Loucy (cell line): ENCODE data around the gene SFXN3.

Source experiments
- H2AFZ ChIP-seq: fragments of 200-600 bp; sonication (generic); 2 replicates; pipeline ENCODE4 v1.6.0; 2016; ENCODE audit warnings: antibody characterized with exemption, mild to moderate bottlenecking, low read length, moderate library complexity
- H3F3A ChIP-seq: fragments of 200-600 bp; 2 replicates; pipeline ENCODE4 v1.6.0; 2016; ENCODE audit warnings: antibody characterized with exemption, low read depth, mild to moderate bottlenecking
- H3K27me3 ChIP-seq: fragments of 200-600 bp; sonication (generic); 2 replicates; pipeline ENCODE4 v1.6.1; 2014; ENCODE audit warnings: low read length, mild to moderate bottlenecking; ENCODE audit not compliant: insufficient read depth, poor library complexity, severe bottlenecking
- H3K36me3 ChIP-seq: fragments of 200-600 bp; sonication (generic); 2 replicates; pipeline ENCODE4 v1.6.1; 2016; ENCODE audit warnings: low read length; ENCODE audit not compliant: insufficient read depth
- H3K4me1 ChIP-seq: fragments of 200-600 bp; sonication (generic); 2 replicates; pipeline ENCODE4 v1.5.1; 2014; ENCODE audit warnings: low read length, mild to moderate bottlenecking; ENCODE audit not compliant: insufficient read depth, poor library complexity, severe bottlenecking
- H3K4me2 ChIP-seq: fragments of 200-600 bp; sonication (generic); 2 replicates; pipeline ENCODE4 v1.6.0; 2014; ENCODE audit warnings: antibody characterized with exemption, low read length, low read depth, mild to moderate bottlenecking; ENCODE audit not compliant: poor library complexity, severe bottlenecking
- H3K4me3 ChIP-seq: fragments of 200-600 bp; sonication (generic); 2 replicates; pipeline ENCODE4 v1.5.1; 2014; ENCODE audit warnings: low read length, mild to moderate bottlenecking, mixed read lengths; ENCODE audit not compliant: poor library complexity, severe bottlenecking
- H3K79me2 ChIP-seq: fragments of 200-600 bp; sonication (generic); 2 replicates; pipeline ENCODE4 v1.6.1; 2014; ENCODE audit warnings: low read length; ENCODE audit not compliant: insufficient read depth
- H3K9ac ChIP-seq: fragments of 200-600 bp; sonication (generic); 2 replicates; pipeline ENCODE4 v1.6.0; 2014; ENCODE audit warnings: mild to moderate bottlenecking, low read depth, low read length, moderate library complexity; ENCODE audit not compliant: poor library complexity, severe bottlenecking
- H3K9me2 ChIP-seq: fragments of 200-600 bp; sonication (generic); replicated peaks from 2 replicates; pipeline ENCODE4 v1.6.1; 2016; ENCODE audit warnings: low read depth, low read length, mixed read lengths
- H3K9me3 ChIP-seq: fragments of 200-600 bp; sonication (generic); 2 replicates; pipeline ENCODE4 v1.6.1; 2014; ENCODE audit warnings: mild to moderate bottlenecking, antibody characterized with exemption, low read length, low read depth; ENCODE audit not compliant: insufficient read depth
- H4K20me1 ChIP-seq: fragments of 200-600 bp; sonication (generic); 2 replicates; pipeline ENCODE4 v1.6.0; 2014; ENCODE audit warnings: antibody characterized with exemption, low read length, mild to moderate bottlenecking; ENCODE audit not compliant: insufficient read depth, poor library complexity, severe bottlenecking
- EZH2phosphoT487 ChIP-seq: fragments of 200-600 bp; IDR thresholded peaks from 2 replicates; pipeline ENCODE4 v1.6.1; 2018; ENCODE audit warnings: antibody characterized with exemption, mild to moderate bottlenecking, moderate library complexity, borderline replicate concordance
- TF ChIP-seq, protein P1 (sequence below): fragments of 200-600 bp; sonication (generic); conservative IDR thresholded peaks from 2 replicates; pipeline ENCODE4 v1.5.1; 2014; ENCODE audit warnings: mild to moderate bottlenecking, antibody characterized with exemption, low read length

SFXN3 gene

DNA sequence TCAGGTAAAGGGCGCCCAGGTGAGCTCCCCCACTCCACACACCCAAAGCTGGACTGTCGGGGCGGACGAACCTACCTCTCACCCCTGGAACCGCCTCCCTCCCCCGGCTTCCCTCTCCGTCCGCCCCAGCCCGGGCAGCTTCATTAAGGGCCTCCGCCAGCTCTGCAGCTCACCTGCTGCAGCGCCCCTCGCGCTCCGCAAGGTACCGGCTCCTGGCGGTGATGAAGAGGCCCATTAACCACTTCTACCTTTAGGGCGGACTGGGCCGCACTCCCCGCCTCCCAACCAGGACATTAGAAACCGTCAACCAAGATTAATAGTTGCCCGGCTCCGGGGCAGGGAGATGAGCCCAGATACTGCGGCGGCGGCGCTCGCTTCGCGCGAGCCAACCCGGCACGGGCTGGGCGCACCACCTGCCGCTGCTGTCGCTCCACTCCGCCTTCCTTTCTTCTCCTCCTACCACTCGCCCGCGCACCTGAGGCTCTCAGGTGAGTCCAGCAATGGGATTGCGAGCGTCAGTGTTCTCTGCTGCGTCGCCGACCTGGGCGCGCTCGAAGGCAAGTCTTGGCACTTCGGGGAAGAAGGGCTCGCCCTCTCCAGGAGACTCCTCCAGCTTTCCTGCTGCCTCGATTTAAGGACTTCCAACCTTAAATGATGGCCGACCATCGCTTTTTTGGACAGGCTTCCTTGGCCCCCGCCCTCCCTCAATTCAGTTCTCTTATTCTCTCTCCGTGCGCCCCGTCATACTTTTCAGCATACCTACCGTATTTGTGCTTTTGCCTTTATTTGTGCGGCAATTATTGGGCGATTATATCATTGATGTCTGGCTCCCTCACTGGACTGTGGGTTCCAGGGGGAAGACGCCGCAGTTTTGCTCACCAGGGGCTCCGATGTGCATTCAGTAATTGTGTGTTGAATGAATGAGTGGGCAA lies 17.2 kb downstream of the SFXN3 start:
- no peaks in the 10 kb centered on the region for H3F3A ChIP-seq
- H3K4me2 ChIP-seq, result no peak overlapping the region
- H3K4me3 ChIP-seq, result no peak overlapping the region
- no peak overlapping the region for H2AFZ ChIP-seq
- H3K9me2 ChIP-seq, result no peaks in the 10 kb centered on the region
- no peaks in the 10 kb centered on the region for H3K9me3 ChIP-seq
- H4K20me1 ChIP-seq, result no peaks in the 10 kb centered on the region
- H3K79me2 ChIP-seq, result peaks cover 9% of the 10 kb centered on the region; the same call in 1 of the 2 replicates
- no peak for TF ChIP-seq EZH2phosphoT487
- TF ChIP-seq, protein P1, sequence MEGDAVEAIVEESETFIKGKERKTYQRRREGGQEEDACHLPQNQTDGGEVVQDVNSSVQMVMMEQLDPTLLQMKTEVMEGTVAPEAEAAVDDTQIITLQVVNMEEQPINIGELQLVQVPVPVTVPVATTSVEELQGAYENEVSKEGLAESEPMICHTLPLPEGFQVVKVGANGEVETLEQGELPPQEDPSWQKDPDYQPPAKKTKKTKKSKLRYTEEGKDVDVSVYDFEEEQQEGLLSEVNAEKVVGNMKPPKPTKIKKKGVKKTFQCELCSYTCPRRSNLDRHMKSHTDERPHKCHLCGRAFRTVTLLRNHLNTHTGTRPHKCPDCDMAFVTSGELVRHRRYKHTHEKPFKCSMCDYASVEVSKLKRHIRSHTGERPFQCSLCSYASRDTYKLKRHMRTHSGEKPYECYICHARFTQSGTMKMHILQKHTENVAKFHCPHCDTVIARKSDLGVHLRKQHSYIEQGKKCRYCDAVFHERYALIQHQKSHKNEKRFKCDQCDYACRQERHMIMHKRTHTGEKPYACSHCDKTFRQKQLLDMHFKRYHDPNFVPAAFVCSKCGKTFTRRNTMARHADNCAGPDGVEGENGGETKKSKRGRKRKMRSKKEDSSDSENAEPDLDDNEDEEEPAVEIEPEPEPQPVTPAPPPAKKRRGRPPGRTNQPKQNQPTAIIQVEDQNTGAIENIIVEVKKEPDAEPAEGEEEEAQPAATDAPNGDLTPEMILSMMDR, result no peak
- H3K4me1 ChIP-seq, result peaks cover 6% of the 10 kb centered on the region
- no peaks in the 10 kb centered on the region for H3K27me3 ChIP-seq
- H3K36me3 ChIP-seq, result no peaks in the 10 kb centered on the region
- no peak overlapping the region for H3K9ac ChIP-seq

DNA sequence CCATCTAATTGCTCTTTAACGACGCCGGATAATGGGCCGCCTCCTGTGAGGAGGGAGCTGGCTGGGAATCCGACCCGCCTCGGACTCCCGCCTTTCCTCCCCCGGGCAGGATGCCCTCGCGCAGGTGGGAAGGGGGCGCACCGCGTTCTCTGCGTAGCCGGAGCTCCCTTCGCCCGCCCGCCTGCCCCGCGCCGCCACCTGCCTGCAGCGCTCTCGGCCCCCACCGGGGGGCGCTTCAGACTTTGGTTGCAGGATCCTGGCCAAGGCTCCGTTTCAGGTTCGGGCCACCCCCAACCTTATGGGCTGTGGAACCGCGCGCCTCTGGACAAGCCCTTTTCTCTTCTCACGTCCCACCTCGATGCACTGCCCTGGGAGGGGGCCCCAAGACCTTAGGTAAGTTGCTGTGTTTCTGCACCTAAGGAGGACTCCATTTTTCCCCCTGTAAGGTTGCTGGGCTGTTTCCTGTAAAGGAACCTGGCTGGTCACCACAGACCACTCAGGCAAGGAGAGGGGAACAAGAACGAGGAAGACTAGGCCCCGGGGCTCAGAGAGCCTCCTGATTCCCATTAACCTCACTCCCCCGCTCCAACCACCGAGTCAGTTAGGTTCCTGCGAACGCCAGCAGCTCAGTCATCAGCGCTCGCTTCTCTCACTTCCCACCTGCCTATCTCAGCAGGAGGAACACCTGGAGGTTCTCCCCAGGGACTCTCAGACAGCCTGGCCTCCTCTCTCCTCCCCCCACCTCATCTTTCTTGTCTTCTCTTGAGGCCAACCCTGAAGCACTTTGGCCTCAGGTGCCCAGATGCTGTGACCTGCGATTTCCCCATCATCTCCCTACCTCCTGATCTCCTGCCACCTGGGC lies 19.4 kb downstream of the SFXN3 start:
- no peak overlapping the region for H3K9ac ChIP-seq
- TF ChIP-seq, protein P1, result peak; percentile 78
- TF ChIP-seq EZH2phosphoT487, result no peak
- no peak overlapping the region for H3K4me3 ChIP-seq

DNA sequence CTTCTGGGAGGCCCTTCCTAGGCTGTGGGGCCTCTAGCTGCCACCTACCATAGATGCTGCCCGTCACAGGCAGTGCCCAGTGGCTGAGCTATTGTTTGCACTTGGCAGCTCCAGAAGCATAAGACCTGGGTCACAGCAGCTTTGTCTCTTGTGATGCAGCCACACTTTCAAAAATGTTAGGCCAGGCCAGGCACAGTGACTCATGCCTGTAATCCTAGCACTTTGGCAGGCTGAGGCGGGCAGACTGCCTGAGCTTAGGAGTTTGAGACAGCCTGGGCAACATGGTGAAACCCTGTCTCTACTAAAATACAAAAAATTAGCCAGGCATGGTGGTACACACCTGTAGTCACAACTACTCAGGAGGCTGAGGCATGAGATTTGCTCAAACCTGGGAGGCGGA lies 21.3 kb downstream of the SFXN3 start:
- Histone ChIP-seq H3K9ac (no peak overlapping the region), H3K4me2 (peak overlapping the region; percentile 14), H3K27me3 (no peaks in the 10 kb centered on the region), H2AFZ (no peak overlapping the region), H4K20me1 (peaks cover 18% of the 10 kb centered on the region), H3K9me2 (no peaks in the 10 kb centered on the region), H3K9me3 (no peaks in the 10 kb centered on the region), H3K36me3 (no peaks in the 10 kb centered on the region), H3K79me2 (peaks cover 49% of the 10 kb centered on the region), H3F3A (no peaks in the 10 kb centered on the region), H3K4me1 (peaks cover 33% of the 10 kb centered on the region), H3K4me3 (no peak overlapping the region)
- TF ChIP-seq, protein P1, result no peak
- TF ChIP-seq EZH2phosphoT487, result no peak

More for the DNA sequence above, 19.4 kb downstream of the SFXN3 start:
- no peaks in the 10 kb centered on the region for H3K27me3 ChIP-seq
- H3K9me3 ChIP-seq, result no peaks in the 10 kb centered on the region
- no peaks in the 10 kb centered on the region for H3K9me2 ChIP-seq
- H4K20me1 ChIP-seq, result peaks cover 7% of the 10 kb centered on the region
- H3K79me2 ChIP-seq, result peaks cover 30% of the 10 kb centered on the region; the same call in 1 of the 2 replicates
- no peak overlapping the region for H2AFZ ChIP-seq
- no peaks in the 10 kb centered on the region for H3K36me3 ChIP-seq
- no peak overlapping the region for H3K4me2 ChIP-seq
- H3K4me1 ChIP-seq, result peaks cover 15% of the 10 kb centered on the region
- no peaks in the 10 kb centered on the region for H3F3A ChIP-seq
